Suprapubic skin (tissue), 4 donors: Measurements from ENCODE around the gene ZFAND2B. TPM values are rescaled to one million over a fixed set of nuclear protein-coding genes. Genes with fewer than 3 reads are reported as not detected.

Experiments
- DNase-seq, 2 donors: peaks; one replicate each; pipeline ENCODE4 v3.0.0-alpha.2; 2019; ENCODE audit warnings: low spot score in 2 of 2
- H3K27ac ChIP-seq: fragments of 200-600 bp; sonication (generic); one replicate; pipeline ENCODE4 v1.5.1; 2019
- H3K27me3 ChIP-seq: fragments of 200-600 bp; sonication (generic); one replicate; pipeline ENCODE4 v1.5.1; 2019
- H3K36me3 ChIP-seq: fragments of 200-600 bp; sonication (generic); one replicate; pipeline ENCODE4 v1.5.1; 2019
- H3K4me1 ChIP-seq: fragments of 200-600 bp; sonication (generic); one replicate; pipeline ENCODE4 v1.5.1; 2019
- H3K4me3 ChIP-seq: fragments of 200-600 bp; sonication (generic); one replicate; pipeline ENCODE4 v1.5.1; 2019; ENCODE audit warnings: mild to moderate bottlenecking
- H3K9me3 ChIP-seq: fragments of 200-600 bp; sonication (generic); one replicate; pipeline ENCODE4 v1.5.1; 2019
- CTCF ChIP-seq, 2 donors: fragments of 200-600 bp in 1 of 2; fragments of 450-650 bp in 1 of 2; sonication (generic) in 1 of 2; IDR thresholded peaks; one replicate each; pipeline ENCODE4 v1.5.1; 2016 to 2019; ENCODE audit warnings: antibody characterized with exemption in 2 of 2, mild to moderate bottlenecking in 1 of 2, moderate library complexity in 1 of 2
- EP300 ChIP-seq: sonication (generic); formaldehyde crosslinking; IDR thresholded peaks from one replicate; pipeline ENCODE4 v1.6.1; 2017; ENCODE audit warnings: antibody characterized with exemption
- POLR2A ChIP-seq, 2 donors: fragments of 450-650 bp; IDR thresholded peaks; one replicate each; pipeline ENCODE4 v1.6.1; 2017; ENCODE audit warnings: antibody characterized with exemption in 2 of 2, mild to moderate bottlenecking in 2 of 2, moderate library complexity in 2 of 2
- POLR2AphosphoS5 ChIP-seq, 3 donors: sonication (generic); formaldehyde crosslinking; IDR thresholded peaks; one replicate each; pipeline ENCODE4 v1.6.1; 2017; ENCODE audit warnings: antibody characterized with exemption in 3 of 3
- WGBS: methylation state at CpG from one replicate; pipeline ENCODE4 v1.1.5; 2018; 5-methylcytosine and 5-hydroxymethylcytosine counted together
- total RNA-seq, 4 donors: library from RNA; depleted of rRNA; stranded (reverse); fragments of >200 nt; gene quantifications; one replicate each; pipeline ENCODE4 v1.1.0, GENCODE V29; 2016

The ZFAND2B gene
- total RNA-seq, 4 donors from 2014 or later: 48.1 to 84.7 (median 64.4) TPM

GRCh38 chr2:219207134-219207883 is 727 bp downstream of the ZFAND2B start:
- peak overlapping the region; percentile 94 for H3K27ac ChIP-seq
- WGBS: 12% methylated on average over 20 of the region's 22 CpGs
- DNase-seq: peak in 1 of 2 donors; percentile 59
- TF ChIP-seq CTCF (IDR thresholded peaks at IDR 0.05): no peak
- H3K36me3 ChIP-seq: peaks cover 36% of the 10 kb centered on the region
- no peaks in the 10 kb centered on the region for H3K9me3 ChIP-seq
- no peaks in the 10 kb centered on the region for H3K27me3 ChIP-seq
- peaks cover 26% of the 10 kb centered on the region for H3K4me1 ChIP-seq
- peak overlapping the region; percentile 88 for H3K4me3 ChIP-seq

GRCh38 chr2:219207884-219208740 is 1.5 kb downstream of the ZFAND2B start:
- no peak overlapping the region for H3K4me3 ChIP-seq
- H3K36me3 ChIP-seq: peaks cover 44% of the 10 kb centered on the region
- no peak overlapping the region for H3K27ac ChIP-seq
- no peaks in the 10 kb centered on the region for H3K9me3 ChIP-seq
- 65% methylated on average over 17 of the region's 17 CpGs for whole genome bisulfite sequencing
- H3K4me1 ChIP-seq: peaks cover 26% of the 10 kb centered on the region
- no peak for TF ChIP-seq EP300
- TF ChIP-seq POLR2A (IDR thresholded peaks at IDR 0.05): no peak
- no peak for TF ChIP-seq CTCF (IDR thresholded peaks at IDR 0.05)
- TF ChIP-seq POLR2AphosphoS5 (IDR thresholded peaks at IDR 0.05): no peak
- peak in 1 of 2 donors; percentile 55 for DNase-seq
- H3K27me3 ChIP-seq: no peaks in the 10 kb centered on the region

GRCh38 chr2:219209236-219210195 is 2.9 kb downstream of the ZFAND2B start:
- 70% methylated on average over 18 of the region's 18 CpGs for WGBS
- Histone ChIP-seq H3K9me3 (no peaks in the 10 kb centered on the region), H3K4me3 (no peak overlapping the region), H3K4me1 (peaks cover 26% of the 10 kb centered on the region), H3K27ac (no peak overlapping the region), H3K27me3 (no peaks in the 10 kb centered on the region), H3K36me3 (peaks cover 56% of the 10 kb centered on the region)
- TF ChIP-seq EP300: no peak
- TF ChIP-seq POLR2AphosphoS5 (IDR thresholded peaks at IDR 0.05): no peak
- TF ChIP-seq CTCF (IDR thresholded peaks at IDR 0.05): no peak
- no peak for TF ChIP-seq POLR2A (IDR thresholded peaks at IDR 0.05)
- peak in 1 of 2 donors; percentile 59 for DNase-seq

- H3K27ac ChIP-seq: no peak overlapping the region
- TF ChIP-seq POLR2A (IDR thresholded peaks at IDR 0.05): no peak
- TF ChIP-seq POLR2AphosphoS5 (IDR thresholded peaks at IDR 0.05): no peak
- no peak for TF ChIP-seq CTCF (IDR thresholded peaks at IDR 0.05)
- TF ChIP-seq EP300: no peak
- 92% methylated on average over 24 of the region's 24 CpGs for WGBS
Measured at GRCh38 chr2:219210196-219210885, 3.8 kb downstream of the ZFAND2B start.

More at GRCh38 chr2:219210196-219210885, 3.8 kb downstream of the ZFAND2B start:
- H3K4me3 ChIP-seq: no peak overlapping the region
- peaks cover 65% of the 10 kb centered on the region for H3K36me3 ChIP-seq
- H3K4me1 ChIP-seq: peaks cover 26% of the 10 kb centered on the region
- DNase-seq: peak in 1 of 2 donors; percentile 46
- H3K27me3 ChIP-seq: no peaks in the 10 kb centered on the region
- no peaks in the 10 kb centered on the region for H3K9me3 ChIP-seq
